Neuronal stem cell (in vitro differentiated cells): ENCODE data around the gene TIGAR.
A peak's percentile ranks its signal among the peaks of the same experiment; 100 is the strongest.

Source experiments
- DNase-seq: peaks from one replicate; pipeline ENCODE4 v3.0.0-alpha.2; 2013; ENCODE audit warnings: low spot score
- H2AFZ ChIP-seq: one replicate; pipeline ENCODE4 v1.6.1; 2013; ENCODE audit warnings: mild to moderate bottlenecking, low read length, inconsistent platforms
- H2AK5ac ChIP-seq: 2 replicates; pipeline ENCODE4 v1.6.1; 2013; ENCODE audit warnings: low read depth, mild to moderate bottlenecking, inconsistent platforms, low read length, moderate library complexity, mixed read lengths
- H2BK120ac ChIP-seq: 2 replicates; pipeline ENCODE4 v1.6.1; 2013; ENCODE audit warnings: low read depth, mild to moderate bottlenecking, inconsistent platforms, low read length, moderate library complexity, mixed read lengths
- H2BK12ac ChIP-seq: one replicate; pipeline ENCODE4 v1.6.1; 2013; ENCODE audit warnings: low read length, inconsistent platforms
- H2BK15ac ChIP-seq: 2 replicates; pipeline ENCODE4 v1.6.1; 2013; ENCODE audit warnings: mild to moderate bottlenecking, low read length, inconsistent platforms, mixed read lengths
- H2BK5ac ChIP-seq: one replicate; pipeline ENCODE4 v1.6.1; 2013; ENCODE audit warnings: inconsistent platforms, mild to moderate bottlenecking, low read length, moderate library complexity
- H3K14ac ChIP-seq: one replicate; pipeline ENCODE4 v1.6.1; 2013; ENCODE audit warnings: low read length, inconsistent platforms
- H3K18ac ChIP-seq: 2 replicates; pipeline ENCODE4 v1.6.1; 2013; ENCODE audit warnings: low read length, inconsistent platforms
- H3K23ac ChIP-seq: 2 replicates; pipeline ENCODE4 v1.6.1; 2013; ENCODE audit warnings: low read depth, mild to moderate bottlenecking, mixed read lengths, low read length, inconsistent platforms; ENCODE audit not compliant: poor library complexity
- H3K27ac ChIP-seq: replicated peaks from 3 replicates; pipeline ENCODE4 v1.5.1; 2013; ENCODE audit warnings: low read length, inconsistent platforms
- H3K27me3 ChIP-seq, 3 experiments: 2 replicates each; pipeline ENCODE4 v1.6.1; 2013; ENCODE audit warnings: low read length in 3 of 3, mild to moderate bottlenecking in 2 of 3, inconsistent platforms in 1 of 3, low read depth in 1 of 3, mixed read lengths in 1 of 3, moderate library complexity in 1 of 3; ENCODE audit not compliant: control insufficient read depth in 3 of 3, insufficient read depth in 3 of 3
- H3K36me3 ChIP-seq, 2 donors: replicated peaks in 1 of 2; 2 replicates each; pipeline ENCODE4 v1.6.1; 2013; ENCODE audit warnings: low read length in 2 of 2; ENCODE audit not compliant: control insufficient read depth in 2 of 2, insufficient read depth in 2 of 2
- H3K4ac ChIP-seq: 2 replicates; pipeline ENCODE4 v1.6.1; 2013; ENCODE audit warnings: inconsistent platforms, mild to moderate bottlenecking, low read length, moderate library complexity
- H3K4me1 ChIP-seq, 2 donors: 1 replicate in 1 of 2; 2 replicates in 1 of 2; pipeline ENCODE4 v1.6.1; 2013; ENCODE audit warnings: low read length in 2 of 2, low read depth in 1 of 2; ENCODE audit not compliant: control insufficient read depth in 2 of 2, insufficient read depth in 1 of 2
- H3K4me2 ChIP-seq: one replicate; pipeline ENCODE4 v1.6.1; 2013; ENCODE audit warnings: mild to moderate bottlenecking, low read length, inconsistent platforms; ENCODE audit not compliant: insufficient read depth, poor library complexity, severe bottlenecking
- H3K4me3 ChIP-seq, 2 donors: 2 replicates each; pipeline ENCODE4 v1.5.1; 2013; ENCODE audit warnings: low read length in 2 of 2, mild to moderate bottlenecking in 2 of 2, inconsistent platforms in 1 of 2, moderate library complexity in 1 of 2
- H3K79me1 ChIP-seq: one replicate; pipeline ENCODE4 v1.6.1; 2013; ENCODE audit warnings: low read depth, mild to moderate bottlenecking, inconsistent platforms, low read length, moderate library complexity
- H3K9ac ChIP-seq: one replicate; pipeline ENCODE4 v1.6.1; 2013; ENCODE audit warnings: mild to moderate bottlenecking, low read depth, low read length, inconsistent platforms; ENCODE audit not compliant: poor library complexity
- H3K9me3 ChIP-seq, 2 donors: replicated peaks in 1 of 2; 2 replicates each; pipeline versions ENCODE3 to v1.6.1; 2013; ENCODE audit warnings: low read length in 2 of 2, mild to moderate bottlenecking in 2 of 2, inconsistent platforms in 1 of 2, low read depth in 1 of 2, mixed read lengths in 1 of 2, moderate library complexity in 1 of 2; ENCODE audit not compliant: control insufficient read depth in 2 of 2, insufficient read depth in 1 of 2
- H4K8ac ChIP-seq: one replicate; pipeline ENCODE4 v1.6.1; 2013; ENCODE audit warnings: low read depth, mild to moderate bottlenecking, inconsistent platforms, low read length, moderate library complexity
- H4K91ac ChIP-seq: one replicate; pipeline ENCODE4 v1.6.1; 2013; ENCODE audit warnings: low read length, low read depth, mild to moderate bottlenecking, inconsistent platforms; ENCODE audit not compliant: poor library complexity
- WGBS, 2 donors: extraction: QIAGEN DNeasy Blood & Tissue Kit; methylation state at CpG; one replicate each; pipeline ENCODE4 v1.1.7; 2013; ENCODE audit warnings: missing lambda C conversion rate in 2 of 2, mixed read lengths in 1 of 2; ENCODE audit not compliant: insufficient read length in 2 of 2, insufficient replicate concordance in 1 of 2; ENCODE audit errors: extremely low coverage in 2 of 2; 5-methylcytosine and 5-hydroxymethylcytosine counted together

The TIGAR gene

GRCh38 chr12:4308334-4308950 is 12.6 kb upstream of the TIGAR start:
- Histone ChIP-seq H3K14ac (no peak overlapping the region), H3K4ac (no peak overlapping the region), H4K91ac (no peak overlapping the region), H3K9ac (no peak overlapping the region), H3K4me2 (no peak overlapping the region), H3K4me3 (no peak overlapping the region), H3K27ac (peak overlapping the region; percentile 17), H3K23ac (no peak overlapping the region), H3K36me3 (peaks cover 16 to 74% of the 10 kb centered on the region in 2 donors), H2AK5ac (no peak overlapping the region), H2BK12ac (no peak overlapping the region), H3K79me1 (no peaks in the 10 kb centered on the region), H4K8ac (no peak overlapping the region), H2BK5ac (no peak overlapping the region), H2BK120ac (no peak overlapping the region), H3K4me1 (peaks cover 13% of the 10 kb centered on the region in 2 donors), H3K27me3 (no peaks in the 10 kb centered on the region), H3K18ac (no peak overlapping the region), H3K9me3 (no peaks in the 10 kb centered on the region), H2BK15ac (no peak overlapping the region), H2AFZ (no peak overlapping the region)
- no CpG with 5 or more reads among the region's 14 CpGs for WGBS, 2 donors
- no peak for DNase-seq

- H3K27ac ChIP-seq: no peak overlapping the region
- no peak for DNase-seq
- no peak overlapping the region for H2BK120ac ChIP-seq
- no peak overlapping the region for H3K18ac ChIP-seq
- no peak overlapping the region for H3K23ac ChIP-seq
- H3K4me2 ChIP-seq: no peak overlapping the region
- no peak overlapping the region for H2BK15ac ChIP-seq
- H2AFZ ChIP-seq: no peak overlapping the region
- H3K79me1 ChIP-seq: no peaks in the 10 kb centered on the region
- no peak overlapping the region for H3K14ac ChIP-seq
- H3K9ac ChIP-seq: no peak overlapping the region
- no peak overlapping the region for H2AK5ac ChIP-seq
- no peak overlapping the region for H3K4ac ChIP-seq
- no peak overlapping the region for H2BK12ac ChIP-seq
- no peaks in the 10 kb centered on the region for H3K27me3 ChIP-seq
- no peaks in the 10 kb centered on the region for H3K9me3 ChIP-seq
- no peak overlapping the region for H2BK5ac ChIP-seq
- WGBS, 2 donors: no CpG with 5 or more reads among the region's 5 CpGs
- peaks cover 2 to 46% of the 10 kb centered on the region in 2 donors for H3K36me3 ChIP-seq
- peaks cover 8 to 11% of the 10 kb centered on the region in 2 donors for H3K4me1 ChIP-seq
- no peak overlapping the region for H3K4me3 ChIP-seq
- H4K91ac ChIP-seq: no peak overlapping the region
- H4K8ac ChIP-seq: no peak overlapping the region
Observed at GRCh38 chr12:4311776-4312175, 9.2 kb upstream of the TIGAR start.

DNA sequence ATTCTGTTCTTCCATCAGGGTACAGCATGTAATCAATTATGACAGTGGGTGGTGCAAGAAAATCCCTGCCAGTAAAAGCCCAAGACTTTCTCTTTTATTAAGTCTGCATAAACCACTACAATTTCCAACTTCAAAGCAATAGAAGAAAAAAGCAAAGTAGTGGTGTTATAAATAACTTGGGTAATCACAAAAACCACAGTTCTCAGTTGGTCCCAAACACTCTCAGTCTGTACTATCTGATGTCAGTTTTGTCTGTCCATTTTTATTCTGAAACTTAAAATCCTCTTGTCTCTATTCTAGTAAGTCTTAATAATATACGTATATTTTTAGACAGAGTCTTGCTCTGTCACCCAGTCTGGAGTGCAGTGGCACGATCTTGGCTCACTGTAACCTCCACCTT is 8.8 kb upstream of the TIGAR start:
- Histone ChIP-seq H3K4ac (no peak overlapping the region), H4K91ac (no peak overlapping the region), H2AK5ac (no peak overlapping the region), H3K4me3 (no peak overlapping the region), H2BK5ac (no peak overlapping the region), H3K23ac (no peak overlapping the region), H3K4me1 (peaks cover 3 to 6% of the 10 kb centered on the region in 2 donors), H2BK120ac (no peak overlapping the region), H3K27me3 (no peaks in the 10 kb centered on the region), H3K27ac (no peak overlapping the region), H3K9me3 (no peaks in the 10 kb centered on the region), H3K18ac (no peak overlapping the region), H3K14ac (no peak overlapping the region), H3K4me2 (no peak overlapping the region), H2BK15ac (no peak overlapping the region), H3K79me1 (no peaks in the 10 kb centered on the region), H3K36me3 (peaks cover 2 to 42% of the 10 kb centered on the region in 2 donors), H3K9ac (no peak overlapping the region), H2BK12ac (no peak overlapping the region), H4K8ac (no peak overlapping the region), H2AFZ (no peak overlapping the region)
- no peak for DNase-seq
- WGBS, 2 donors: no CpG with 5 or more reads among the region's 2 CpGs

GRCh38 chr12:4320497-4320852 is 538 bp upstream of the TIGAR start:
- DNase-seq: peak; percentile 11
- H4K91ac ChIP-seq: no peak overlapping the region
- H2BK120ac ChIP-seq: no peak overlapping the region
- no peaks in the 10 kb centered on the region for H3K9me3 ChIP-seq
- H3K79me1 ChIP-seq: peaks cover 5% of the 10 kb centered on the region
- peak overlapping the region; percentile 38 for H2BK15ac ChIP-seq
- no peak overlapping the region for H2AK5ac ChIP-seq
- no peaks in the 10 kb centered on the region for H3K27me3 ChIP-seq
- H2BK5ac ChIP-seq: peak overlapping the region; percentile 70
- H3K9ac ChIP-seq: peak overlapping the region; percentile 86
- peak overlapping the region; percentile 100 for H3K23ac ChIP-seq
- H3K14ac ChIP-seq: no peak overlapping the region
- no CpG with 5 or more reads among the region's 13 CpGs for WGBS, 2 donors
- H3K36me3 ChIP-seq: peaks cover 5 to 15% of the 10 kb centered on the region in 2 donors
- H3K27ac ChIP-seq: peak overlapping the region; percentile 83
- no peak overlapping the region for H2BK12ac ChIP-seq
- H4K8ac ChIP-seq: no peak overlapping the region
- peak overlapping the region; percentile 95 for H2AFZ ChIP-seq
- H3K18ac ChIP-seq: peak overlapping the region; percentile 93
- H3K4me2 ChIP-seq: peak overlapping the region; percentile 51
- H3K4me1 ChIP-seq: no peaks in the 10 kb centered on the region
- H3K4me3 ChIP-seq: peak overlapping the region; percentile 84 to 88
- no peak overlapping the region for H3K4ac ChIP-seq
